ENCODE results near the gene HOXA1. TPM values are rescaled to one million over a fixed set of nuclear protein-coding genes. Genes with fewer than 3 reads are reported as not detected.
A peak's percentile ranks its signal among the peaks of the same experiment; 100 is the strongest.

The HOXA1 gene
- total and polyA plus RNA-seq, 2 of the 8 experiments (the other 6 are each of a cell fraction or from before 2014, with no cell fraction given): not detected

- Histone ChIP-seq H3K23ac (ENCODE audit: insufficient read length) (no peak overlapping the region), H3K14ac (ENCODE audit: insufficient read length) (no peak overlapping the region), H3K27me3 (replicated peaks in 1 of 4; ENCODE audit: control insufficient read depth in 3 of 4, extremely low read depth in 1 of 4, insufficient read depth in 3 of 4, low read length in 3 of 4) (peaks cover 85 to 100% (median 96%) of the 10 kb centered on the region in 4 experiments), H3K56ac (replicated peaks; ENCODE audit: insufficient read length, low read depth, low read length) (no peak overlapping the region), H3K23me2 (ENCODE audit: low read depth, low read length) (peaks cover 7% of the 10 kb centered on the region; the same call in 1 of the 2 replicates), H2AFZ (ENCODE audit: low read length) (no peak overlapping the region), H3K27ac (ENCODE audit: low read depth, low read length) (no peak overlapping the region), H3K36me3 (ENCODE audit: control insufficient read depth in 2 of 4, insufficient read depth in 4 of 4, low read length in 3 of 4) (peaks cover 0 to 5% (median 0%) of the 10 kb centered on the region in 4 experiments; a peak in 2 of 8 replicates), H2BK5ac (ENCODE audit: low read depth, low read length) (no peak overlapping the region), H3K79me2 (ENCODE audit: control insufficient read depth in 1 of 2, insufficient read depth in 2 of 2, low read length in 2 of 2) (no peaks in the 10 kb centered on the region), H3K4me3 (ENCODE audit: extremely low read depth in 1 of 4, insufficient read depth in 2 of 4, low read depth in 3 of 4, low read length in 4 of 4) (no peak overlapping the region), H4K91ac (replicated peaks; ENCODE audit: insufficient read length, low read length) (no peak overlapping the region), H4K8ac (ENCODE audit: extremely low read depth, insufficient read depth, low read length) (no peak overlapping the region), H4K5ac (ENCODE audit: insufficient read length, low read depth, low read length) (no peak overlapping the region), H3K4me1 (replicated peaks in 1 of 4; ENCODE audit: control insufficient read depth in 3 of 4, insufficient read depth in 4 of 4, low read length in 3 of 4) (peaks cover 2 to 17% (median 10%) of the 10 kb centered on the region in 4 experiments), H2BK15ac (ENCODE audit: low read length) (no peak overlapping the region), H3K4ac (replicated peaks; ENCODE audit: insufficient read length, low read depth, low read length) (no peak overlapping the region), H3K9me3 (ENCODE audit: insufficient read depth in 2 of 2, low read depth in 1 of 2, low read length in 1 of 2) (no peaks in the 10 kb centered on the region; a peak in 1 of 4 replicates), H2BK120ac (replicated peaks; ENCODE audit: low read depth, low read length) (no peak overlapping the region), H3K18ac (ENCODE audit: extremely low read depth, low read length) (no peak overlapping the region), H3K79me1 (ENCODE audit: low read depth, low read length) (no peaks in the 10 kb centered on the region), H3K4me2 (ENCODE audit: insufficient read depth in 1 of 2, low read depth in 2 of 2, low read length in 2 of 2) (no peak overlapping the region), H2AK5ac (ENCODE audit: low read depth, low read length) (no peak overlapping the region), H2BK20ac (ENCODE audit: low read length) (no peak overlapping the region), H3K9ac (replicated peaks in 1 of 4; ENCODE audit: extremely low read depth in 1 of 4, low read depth in 3 of 4, low read length in 3 of 4) (no peak overlapping the region), H2BK12ac (ENCODE audit: low read depth, low read length) (no peak overlapping the region), H4K20me1 (replicated peaks in 1 of 2; ENCODE audit: control insufficient read depth in 1 of 2, insufficient read depth in 2 of 2, low read length in 2 of 2) (peaks cover 11 to 36% of the 10 kb centered on the region in 2 experiments)
- 35% methylated on average over 1 of the region's 1 CpG; no CpG with 5 or more reads in 1 of the 2 experiments for WGBS, 2 experiments (ENCODE audit: extremely low coverage in 1 of 2, insufficient coverage in 1 of 2, insufficient read length in 1 of 2, insufficient replicate concordance in 2 of 2, low coverage in 1 of 2, low lambda C conversion rate in 2 of 2, missing lambda C conversion rate in 1 of 2)
- FAIRE-seq (no peak), DNase-seq (ENCODE audit: low read depth in 1 of 2, low spot score in 2 of 2) (no peak)
- CTCF ChIA-PET (ENCODE audit: partially characterized antibody): interaction anchor here (0.9 to 12.1 kb wide), 4 partner anchors 8 to 86 kb away, joined by 3 to 123 read pairs (median 4); partner anchors contain the start of genes HOXA5 and HOXA6
- POLR2A ChIA-PET (ENCODE audit: partially characterized antibody): no interaction called here
- TF ChIP-seq CTCF (IDR thresholded peaks at IDR 0.05; ENCODE audit: control extremely low read depth in 1 of 3, insufficient read depth in 1 of 3, low read depth in 1 of 3, low read length in 3 of 3) (no peak), EZH2 (IDR thresholded peaks at IDR 0.05; ENCODE audit: low read depth, low read length, severe bottlenecking) (peak; percentile 59)
These were observed 3.0 kb downstream of the HOXA1 start for GRCh38 chr7:27092819-27093110.
